GM19463 (cell line): ENCODE data around the gene MCM7.

Source experiments
- ATAC-seq: cut with Tn5 transposase; IDR thresholded peaks from one replicate; pipeline ENCODE4 v1.9.1; 2021; ENCODE audit warnings: mild to moderate bottlenecking, moderate library complexity; ENCODE audit not compliant: unreplicated experiment

MCM7 gene

DNA sequence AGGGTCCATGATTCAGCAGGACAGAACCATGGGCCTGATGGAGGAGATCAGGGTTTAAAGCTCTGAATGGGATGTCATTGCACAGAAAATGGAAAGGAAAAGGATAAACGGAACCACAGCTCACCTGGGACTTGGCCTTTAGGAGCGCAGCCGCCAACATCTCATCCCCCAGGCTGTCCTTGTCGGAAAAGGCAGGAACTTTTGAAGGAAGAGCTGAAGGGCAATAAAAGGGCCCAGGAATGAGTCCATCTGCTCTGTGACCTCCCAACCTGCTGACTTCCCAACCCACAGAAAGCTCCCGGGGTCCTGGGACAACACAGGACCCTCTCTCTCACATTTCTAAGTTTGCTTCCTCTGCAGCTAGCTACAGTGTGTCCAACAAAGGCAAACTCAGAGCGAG, 25.8 kb downstream of the MCM7 start:
- ATAC-seq = no peak

DNA sequence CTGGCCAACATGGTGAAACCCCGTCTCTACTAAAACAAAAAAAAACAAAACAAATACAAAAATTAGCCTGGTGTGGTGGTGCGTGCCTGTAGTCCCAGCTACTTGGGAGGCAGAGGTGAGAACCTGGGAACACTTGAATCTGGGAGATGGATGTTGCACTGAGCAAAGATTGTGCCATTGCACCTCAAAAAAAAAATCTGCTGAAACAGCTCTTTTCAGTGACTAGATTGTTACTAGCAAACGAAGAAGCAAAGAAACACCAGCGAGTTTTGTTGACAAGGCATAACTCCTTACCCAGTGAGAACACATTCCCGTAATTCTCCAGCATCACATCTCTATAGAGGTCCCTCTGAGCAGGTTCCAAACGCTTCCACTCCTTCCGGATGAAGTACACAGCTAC, 26.4 kb downstream of the MCM7 start:
- ATAC-seq = no peak

DNA sequence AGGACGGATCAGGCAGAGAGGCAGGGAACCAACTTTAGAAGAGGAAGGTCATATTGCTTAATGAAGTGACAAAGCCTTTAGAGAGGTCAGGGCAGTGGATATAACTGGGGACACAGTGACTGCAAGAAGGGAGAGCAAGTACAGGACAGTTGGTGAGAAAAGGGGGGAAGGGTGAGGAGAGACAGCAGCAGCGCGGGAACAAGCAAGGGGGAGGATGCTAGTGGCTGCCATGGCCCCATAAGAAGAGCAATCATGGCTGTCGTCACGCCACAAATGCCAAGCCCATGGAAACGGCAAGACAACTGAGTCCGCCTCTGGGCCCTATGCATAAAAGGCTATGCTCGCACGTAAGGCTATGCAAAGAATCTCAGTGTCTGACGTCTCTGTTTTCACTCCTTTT, 28.7 kb downstream of the MCM7 start:
- ATAC-seq = no peak

DNA sequence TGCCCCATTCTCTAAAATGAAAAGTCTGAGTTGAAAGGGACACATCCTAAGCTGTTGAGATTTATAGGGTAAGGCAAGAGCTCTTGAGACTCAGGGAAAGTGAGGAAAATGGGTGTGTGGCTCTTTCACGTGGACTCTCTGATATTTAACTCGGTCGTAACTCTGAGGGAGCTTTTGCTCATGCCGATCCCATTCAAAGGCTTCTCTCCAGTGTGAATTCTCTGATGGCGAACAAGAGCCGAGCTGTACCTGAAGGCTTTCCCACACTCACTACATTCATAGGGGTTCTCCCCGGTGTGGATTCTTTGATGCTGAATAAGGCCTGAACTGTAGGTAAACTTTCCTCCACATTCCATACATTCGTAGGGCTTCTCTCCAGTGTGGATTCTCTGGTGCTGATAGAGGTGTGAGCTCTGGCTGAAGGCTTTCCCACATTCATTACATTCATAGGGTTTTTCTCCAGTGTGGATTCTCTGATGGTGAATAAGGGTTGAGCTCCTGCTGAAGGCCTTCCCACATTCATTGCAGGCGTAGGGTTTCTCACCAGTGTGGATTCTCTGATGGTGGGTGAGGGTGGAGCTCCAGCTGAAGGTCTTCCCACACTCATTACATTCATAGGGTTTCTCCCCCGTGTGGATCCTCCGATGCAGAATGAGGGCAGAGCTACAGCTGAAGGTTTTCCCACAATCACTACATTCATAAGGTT, 30.0 kb downstream of the MCM7 start:
- no peak for ATAC-seq

DNA sequence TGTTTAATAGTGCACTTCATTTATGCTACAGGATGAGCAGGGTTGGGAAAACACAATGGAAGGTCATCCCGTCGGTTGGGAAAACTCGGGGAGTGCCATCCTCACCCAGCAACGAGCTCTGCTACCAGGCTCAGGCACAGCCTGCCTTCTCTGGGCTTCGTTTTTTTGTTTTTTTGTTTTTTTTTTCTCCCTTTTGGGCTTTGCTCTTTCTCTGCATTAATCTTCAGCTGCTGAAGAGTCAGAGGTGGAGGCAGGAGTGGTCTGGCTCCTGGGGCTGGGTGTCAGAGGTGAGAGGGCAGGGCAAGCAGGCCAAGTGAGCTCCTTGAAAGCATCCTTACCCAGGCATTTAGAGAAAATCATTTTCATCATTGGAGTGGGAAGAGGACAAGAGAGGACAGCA, 31.2 kb downstream of the MCM7 start:
- no peak for ATAC-seq

DNA sequence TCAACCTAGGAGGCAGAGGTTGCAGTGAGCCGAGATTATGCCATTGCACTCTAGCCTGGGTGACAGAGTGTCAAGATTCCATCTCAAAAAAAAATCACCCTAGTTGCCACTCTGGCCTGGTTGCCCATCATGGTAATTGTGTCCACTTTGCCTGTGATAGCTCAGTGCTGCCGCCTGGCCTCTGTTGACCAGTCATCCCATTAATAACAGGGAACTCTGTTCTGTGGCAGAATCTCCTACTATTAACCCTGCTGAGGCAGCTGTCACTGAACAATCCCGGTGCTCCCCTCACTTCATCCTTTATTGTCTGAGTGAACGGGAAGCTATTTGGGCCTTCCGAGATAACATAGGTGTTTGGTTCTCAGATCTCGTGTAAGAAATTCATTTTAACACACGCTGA, 34.2 kb downstream of the MCM7 start:
- ATAC-seq = no peak

DNA sequence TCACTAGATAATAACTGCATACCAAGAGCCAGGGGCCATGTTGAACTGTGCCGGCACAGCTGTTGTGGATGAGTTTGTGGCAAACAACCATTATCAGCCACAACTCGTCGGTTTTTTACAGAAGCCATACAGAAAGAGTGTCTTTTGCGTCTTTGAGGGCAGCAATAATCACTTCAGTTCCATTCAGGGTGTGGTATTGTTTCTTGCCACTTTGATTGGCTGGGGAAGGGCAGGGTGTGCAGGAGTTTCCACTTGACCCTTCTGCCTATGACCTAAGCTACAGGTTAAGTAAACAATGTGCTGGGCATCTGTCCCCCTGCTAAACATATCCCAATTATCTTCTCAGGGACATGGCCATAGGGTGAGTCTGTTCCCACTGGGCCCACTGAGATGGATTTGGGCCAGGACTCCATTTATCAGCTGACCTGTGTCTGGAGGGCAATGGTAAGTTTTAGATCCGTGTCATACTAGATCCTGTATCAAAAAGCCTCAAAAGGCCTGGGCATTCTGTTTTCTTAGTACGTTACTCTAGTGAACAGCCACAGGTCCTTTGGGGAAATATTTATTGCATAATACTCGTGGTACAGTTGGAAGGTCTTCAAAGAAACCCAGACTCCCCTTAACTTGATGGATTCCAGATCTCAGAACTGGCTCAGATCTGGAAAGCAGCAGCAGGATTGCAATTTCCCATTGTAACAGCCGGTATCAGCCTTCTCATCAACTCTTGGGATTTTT, 35.6 kb downstream of the MCM7 start:
- ATAC-seq = no peak

DNA sequence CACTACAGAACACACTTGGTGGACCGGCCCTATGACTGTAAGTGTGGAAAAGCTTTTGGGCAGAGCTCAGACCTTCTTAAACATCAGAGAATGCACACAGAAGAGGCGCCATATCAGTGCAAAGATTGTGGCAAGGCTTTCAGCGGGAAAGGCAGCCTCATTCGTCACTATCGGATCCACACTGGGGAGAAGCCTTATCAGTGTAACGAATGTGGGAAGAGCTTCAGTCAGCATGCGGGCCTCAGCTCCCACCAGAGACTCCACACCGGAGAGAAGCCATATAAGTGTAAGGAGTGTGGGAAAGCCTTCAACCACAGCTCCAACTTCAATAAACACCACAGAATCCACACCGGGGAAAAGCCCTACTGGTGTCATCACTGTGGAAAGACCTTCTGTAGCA, 37.0 kb downstream of the MCM7 start:
- no peak for ATAC-seq

DNA sequence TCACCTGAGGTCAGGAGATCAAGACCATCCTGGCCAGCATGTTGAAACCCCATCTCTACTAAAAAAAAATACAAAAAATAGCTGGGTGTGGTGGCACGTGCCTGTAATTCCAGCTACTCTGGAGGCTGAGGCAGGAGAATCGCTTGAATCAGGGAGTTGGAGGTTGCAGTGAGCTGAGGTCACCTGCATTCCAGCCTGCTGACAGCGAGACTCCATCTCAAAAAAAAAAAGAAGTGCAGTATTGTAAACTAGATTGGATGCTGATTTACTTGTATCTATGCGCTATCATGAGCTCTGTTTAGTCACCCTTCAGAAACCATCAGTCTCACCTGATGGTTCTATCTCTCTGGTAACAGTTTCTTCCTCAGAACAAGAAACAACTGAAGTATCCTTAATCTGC, 37.8 kb downstream of the MCM7 start:
- ATAC-seq = no peak

DNA sequence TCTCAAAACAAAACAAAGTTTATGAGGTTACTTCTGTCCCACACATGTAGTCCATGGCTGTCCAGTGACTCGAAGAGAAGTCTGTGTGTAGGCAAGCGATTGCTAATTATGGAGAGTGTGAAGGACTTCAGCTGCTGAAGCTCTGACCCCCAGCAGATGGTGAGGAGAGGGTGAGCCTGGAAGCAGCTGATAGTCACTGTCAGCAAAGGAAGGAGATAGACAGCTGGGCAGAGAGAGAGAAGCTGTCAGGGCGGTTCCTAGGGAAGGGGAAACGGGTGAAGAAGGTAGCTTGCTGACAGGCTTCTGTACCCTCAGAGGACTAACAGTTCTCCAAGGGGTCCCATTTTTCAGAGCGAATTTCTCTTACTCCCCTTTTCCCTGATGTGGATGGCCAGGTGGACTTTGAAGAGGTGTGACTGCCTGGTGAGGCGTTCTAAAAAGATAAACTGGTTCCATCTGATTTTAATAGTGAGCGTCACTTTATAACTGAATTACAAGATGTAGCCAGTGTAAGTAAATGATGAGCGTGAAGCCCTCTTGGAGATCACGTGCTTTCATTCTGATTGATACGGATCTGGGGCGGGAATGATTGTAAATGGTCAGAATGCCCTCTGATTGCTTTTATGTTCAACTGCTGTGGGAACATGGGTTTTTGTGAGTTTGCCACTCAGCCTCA, 39.5 kb downstream of the MCM7 start:
- ATAC-seq = no peak

DNA sequence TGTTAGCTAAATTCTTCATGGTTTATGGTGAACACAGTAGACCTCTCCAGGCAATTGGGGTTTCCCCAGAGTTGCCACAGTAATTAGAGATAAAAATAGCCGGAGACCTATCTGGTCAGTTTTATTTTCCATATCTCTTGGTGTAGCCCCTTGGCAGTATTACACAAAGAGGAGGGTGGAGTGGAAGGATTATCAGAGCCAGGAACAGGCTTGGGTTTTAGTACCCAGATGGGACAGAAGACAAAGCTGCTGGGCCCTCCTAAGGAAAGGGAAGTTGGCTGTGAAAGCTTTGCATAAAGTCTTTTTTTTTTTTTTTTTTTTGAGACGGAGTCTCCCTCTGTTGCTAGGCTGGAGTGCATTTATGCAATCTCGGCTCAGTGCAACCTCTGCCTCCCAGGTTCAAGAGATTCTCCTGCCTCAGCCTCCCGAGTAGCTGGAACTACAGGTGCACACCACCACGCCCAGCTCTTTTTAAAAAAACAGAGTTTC, 41.9 kb downstream of the MCM7 start:
- ATAC-seq = no peak

DNA sequence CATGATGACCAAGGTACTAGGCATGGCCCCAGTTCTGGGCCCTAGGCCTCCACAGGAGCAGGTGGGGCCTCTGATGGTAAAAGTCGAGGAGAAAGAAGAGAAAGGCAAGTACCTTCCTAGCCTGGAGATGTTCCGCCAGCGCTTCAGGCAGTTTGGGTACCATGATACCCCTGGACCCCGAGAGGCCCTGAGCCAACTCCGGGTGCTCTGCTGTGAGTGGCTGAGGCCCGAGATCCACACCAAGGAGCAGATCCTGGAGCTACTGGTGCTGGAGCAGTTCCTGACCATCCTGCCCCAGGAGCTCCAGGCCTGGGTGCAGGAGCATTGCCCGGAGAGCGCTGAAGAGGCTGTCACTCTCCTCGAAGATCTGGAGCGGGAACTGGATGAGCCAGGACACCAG, 44.2 kb downstream of the MCM7 start:
- ATAC-seq = no peak

DNA sequence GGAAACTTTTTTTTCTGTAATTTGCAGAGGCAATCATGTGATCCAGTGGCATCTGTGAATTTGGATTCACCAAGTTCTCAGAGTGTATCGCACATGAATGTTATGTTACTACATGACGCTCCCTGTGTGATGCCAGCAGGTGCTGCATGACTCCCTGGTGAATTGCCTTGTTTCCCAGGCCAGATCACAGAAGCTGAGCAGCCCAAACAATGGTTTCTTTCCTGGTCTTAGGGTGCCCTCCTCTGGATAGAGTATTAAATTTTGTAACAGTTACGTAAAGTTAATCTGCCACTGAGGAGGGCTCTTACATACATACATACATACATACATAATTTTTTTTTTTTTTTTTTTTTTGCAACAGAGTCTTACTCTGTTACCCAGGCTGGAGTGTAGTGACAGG, 48.0 kb downstream of the MCM7 start:
- no peak for ATAC-seq

DNA sequence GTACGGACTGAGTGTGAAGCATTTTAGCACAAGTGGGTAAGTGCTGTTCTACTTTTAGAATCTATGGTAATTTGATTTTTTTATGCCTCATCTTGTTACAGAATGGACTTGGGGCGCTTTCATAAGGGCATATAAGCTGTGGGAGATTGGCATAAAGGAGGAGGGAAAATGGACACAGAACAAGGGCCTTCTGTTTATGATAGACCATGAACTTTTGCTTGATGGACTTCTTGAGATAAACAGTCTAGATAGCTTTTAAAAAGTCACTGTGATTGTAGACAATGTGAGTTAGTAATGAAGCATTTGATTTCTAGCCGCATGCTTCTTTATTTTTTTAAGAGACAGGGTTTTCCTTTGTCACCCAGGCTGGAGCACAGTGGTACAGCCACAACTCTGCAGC, 49.6 kb downstream of the MCM7 start:
- no peak for ATAC-seq

DNA sequence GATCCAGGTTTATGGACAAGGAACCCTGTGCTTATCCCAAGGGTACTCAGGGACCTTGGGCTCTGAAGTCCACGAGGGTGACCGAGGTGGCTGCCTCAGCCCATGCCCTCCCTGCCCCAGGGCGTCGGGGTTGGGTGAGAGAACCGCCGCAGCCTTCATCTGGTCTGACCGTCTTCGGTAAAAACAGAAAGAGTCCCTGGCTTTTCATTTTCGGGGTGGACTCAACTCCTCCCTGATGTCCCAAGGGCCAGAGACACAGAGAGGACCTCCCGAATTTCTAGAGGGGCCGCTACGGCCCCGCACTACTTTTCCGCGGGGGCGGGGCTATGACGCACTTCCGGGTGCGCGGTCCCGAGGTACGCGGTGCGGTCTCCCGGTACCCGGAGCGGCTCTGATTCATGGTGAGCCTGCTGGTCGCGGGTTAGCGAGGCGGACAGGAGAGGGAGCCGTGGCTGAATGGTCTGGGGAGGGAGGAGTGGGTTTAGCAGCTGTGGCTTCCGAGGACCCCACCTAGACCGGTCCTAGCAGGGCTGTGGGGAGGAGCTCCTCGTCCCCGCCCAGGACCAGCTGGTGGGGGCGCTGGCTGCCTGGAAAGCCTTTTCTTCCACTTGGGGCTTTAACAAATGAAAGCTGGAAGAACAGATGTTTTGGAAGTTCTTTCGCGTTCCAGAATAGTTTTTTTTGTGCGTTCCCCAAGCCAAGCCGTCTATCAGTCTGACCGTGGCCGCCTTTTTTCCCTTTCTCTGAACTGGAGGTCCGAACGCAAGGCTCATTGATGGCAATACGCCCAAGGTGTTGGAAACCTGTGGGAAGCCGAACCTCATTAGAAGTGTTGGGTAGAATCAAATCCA, 51.5 kb downstream of the MCM7 start, which contains the start of gene ZSCAN21:
Gene ZSCAN21, plus strand, starts transcription at position 334 of the 851 bp plus-strand sequence. CDS start 7,233 bp downstream, outside the sequence.
- ATAC-seq = peak; percentile 93

DNA sequence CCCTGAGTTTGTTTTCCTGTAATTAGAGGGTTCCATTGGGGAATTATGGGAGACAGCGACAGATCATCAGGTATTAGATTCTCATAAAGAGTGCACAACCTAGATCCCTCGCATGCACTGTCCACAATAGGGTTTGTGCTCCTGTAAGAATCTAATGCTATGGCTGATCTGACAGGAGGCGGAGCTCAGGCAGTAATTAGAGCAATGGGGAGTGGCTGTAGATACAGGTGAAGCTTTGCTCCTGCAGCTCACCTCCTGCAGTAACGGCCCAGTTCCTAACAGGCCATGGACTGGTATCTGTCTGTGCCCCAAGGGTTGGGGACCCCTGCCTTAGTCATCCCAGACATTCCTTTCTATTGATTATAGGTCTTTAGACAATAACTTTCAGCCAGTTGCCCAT, 52.5 kb downstream of the MCM7 start:
- ATAC-seq = no peak

DNA sequence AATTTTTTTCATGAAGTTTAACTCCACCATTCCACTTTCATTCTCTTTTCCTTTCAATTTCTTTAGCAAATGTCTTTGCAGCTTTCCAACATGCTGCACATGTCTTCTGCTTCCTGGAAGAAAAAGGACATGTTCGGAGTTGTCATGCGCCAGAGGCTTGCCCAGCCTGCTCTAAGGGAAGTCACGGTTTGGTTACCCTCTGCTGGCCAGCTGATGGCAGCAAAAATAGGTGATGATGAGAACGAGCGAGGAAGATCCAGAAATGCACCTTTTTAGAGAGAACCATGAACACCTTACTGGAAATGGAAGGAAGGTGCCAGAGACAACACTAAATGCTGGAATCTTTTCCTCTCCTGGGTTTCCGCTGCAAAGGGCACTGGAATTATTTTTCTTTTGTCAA, 56.5 kb downstream of the MCM7 start:
- no peak for ATAC-seq
